Smooth muscle cell (in vitro differentiated cells): ENCODE measurements around the gene AZIN2. TPM values are rescaled to one million over a fixed set of nuclear protein-coding genes. Genes with fewer than 3 reads are reported as not detected.
A peak's percentile ranks its signal among the peaks of the same experiment; 100 is the strongest.

Experiments used
- DNase-seq: peaks from one replicate; lab custom pipeline; 2025; ENCODE audit not compliant: unreplicated experiment; lab: John Stamatoyannopoulos, UW
- H2AFZ ChIP-seq: fragments of 200-600 bp; sonication (generic); 2 replicates; pipeline ENCODE4 v1.6.0; 2016; ENCODE audit warnings: antibody characterized with exemption, low read depth, mild to moderate bottlenecking
- H3F3A ChIP-seq: fragments of 200-600 bp; sonication (generic); 2 replicates; pipeline ENCODE4 v1.6.0; 2017; ENCODE audit warnings: antibody characterized with exemption, low read depth
- H3K27ac ChIP-seq: fragments of 200-600 bp; sonication (generic); 2 replicates; pipeline ENCODE4 v1.5.1; 2016; ENCODE audit warnings: low read depth, mild to moderate bottlenecking
- H3K27me3 ChIP-seq: fragments of 200-600 bp; sonication (generic); 2 replicates; pipeline ENCODE4 v1.6.1; 2016; ENCODE audit warnings: low read depth, mild to moderate bottlenecking
- H3K36me3 ChIP-seq: fragments of 200-600 bp; sonication (generic); 2 replicates; pipeline ENCODE4 v1.5.1; 2016; ENCODE audit warnings: low read depth
- H3K4me1 ChIP-seq: fragments of 200-600 bp; sonication (generic); 2 replicates; pipeline ENCODE4 v1.5.1; 2016; ENCODE audit warnings: low read depth
- H3K4me2 ChIP-seq: fragments of 200-600 bp; sonication (generic); 2 replicates; pipeline ENCODE4 v1.6.0; 2016; ENCODE audit warnings: mild to moderate bottlenecking
- H3K4me3 ChIP-seq: fragments of 200-600 bp; sonication (generic); 2 replicates; pipeline ENCODE4 v1.5.1; 2016; ENCODE audit warnings: mild to moderate bottlenecking
- H3K79me2 ChIP-seq: fragments of 200-600 bp; sonication (generic); 2 replicates; pipeline ENCODE4 v1.6.0; 2016; ENCODE audit warnings: low read depth, mild to moderate bottlenecking
- H3K9ac ChIP-seq: fragments of 200-600 bp; sonication (generic); 2 replicates; pipeline ENCODE4 v1.6.0; 2016; ENCODE audit warnings: low read depth
- H3K9me3 ChIP-seq: fragments of 200-600 bp; sonication (generic); replicated peaks from 2 replicates; pipeline ENCODE4 v1.5.1; 2016; ENCODE audit warnings: low read depth
- H4K20me1 ChIP-seq: fragments of 200-600 bp; sonication (generic); 2 replicates; pipeline ENCODE4 v1.6.0; 2016; ENCODE audit warnings: low read depth
- CTCF ChIP-seq: fragments of 200-600 bp; sonication (generic); IDR thresholded peaks from 2 replicates; pipeline ENCODE4 v1.5.1; 2017; ENCODE audit warnings: borderline replicate concordance, mild to moderate bottlenecking, antibody characterized with exemption; ENCODE audit not compliant: insufficient read depth, poor library complexity, severe bottlenecking
- WGBS: methylation state at CpG from one replicate; pipeline ENCODE4 v1.1.7; 2016; ENCODE audit warnings: low lambda C conversion rate; 5-methylcytosine and 5-hydroxymethylcytosine counted together
- polyA plus RNA-seq: library from polyadenylated mRNA; unstranded; fragments of >200 nt; fragmentation: Nextera tagmentation; extraction: Ambion mirVana; gene quantifications from 2 replicates; pipeline ENCODE4 v1.2.1, GENCODE V29; 2016
- total RNA-seq: library from RNA; depleted of rRNA; stranded (reverse); fragments of >200 nt; gene quantifications from 2 replicates; pipeline ENCODE4 v1.2.3, GENCODE V29; 2014

Gene AZIN2
- total and polyA plus RNA-seq, 2 experiments from 2014 or later, result 7.9 to 33.5 TPM

- Histone ChIP-seq H3K79me2 (no peaks in the 10 kb centered on the region), H2AFZ (no peak overlapping the region), H4K20me1 (no peaks in the 10 kb centered on the region), H3K27me3 (no peaks in the 10 kb centered on the region), H3K4me1 (no peaks in the 10 kb centered on the region), H3K9me3 (no peaks in the 10 kb centered on the region), H3F3A (no peaks in the 10 kb centered on the region), H3K9ac (no peak overlapping the region), H3K36me3 (no peaks in the 10 kb centered on the region), H3K27ac (no peak overlapping the region), H3K4me3 (no peak overlapping the region), H3K4me2 (no peak overlapping the region)
- TF ChIP-seq CTCF, result no peak
- DNase-seq, result no peak
- WGBS, result 85% methylated on average over 3 of the region's 3 CpGs
Measured at GRCh38 chr1:33048426-33048825, 32.5 kb upstream of the AZIN2 start.

- WGBS, result 90% methylated on average over 7 of the region's 7 CpGs
- H3K9ac ChIP-seq, result no peak overlapping the region
- H3K27me3 ChIP-seq, result no peaks in the 10 kb centered on the region
- no peaks in the 10 kb centered on the region for H3K4me1 ChIP-seq
- no peak overlapping the region for H3K27ac ChIP-seq
- H3K79me2 ChIP-seq, result no peaks in the 10 kb centered on the region
- no peak overlapping the region for H2AFZ ChIP-seq
- H3K36me3 ChIP-seq, result no peaks in the 10 kb centered on the region
- H3K9me3 ChIP-seq, result no peaks in the 10 kb centered on the region
- no peaks in the 10 kb centered on the region for H4K20me1 ChIP-seq
- H3K4me3 ChIP-seq, result no peak overlapping the region
- H3F3A ChIP-seq, result no peaks in the 10 kb centered on the region
- TF ChIP-seq CTCF, result no peak
- H3K4me2 ChIP-seq, result no peak overlapping the region
- DNase-seq, result no peak
Measured at GRCh38 chr1:33049371-33049770, 31.6 kb upstream of the AZIN2 start.

GRCh38 chr1:33050221-33051076, 30.5 kb upstream of the AZIN2 start:
- Histone ChIP-seq H4K20me1 (no peaks in the 10 kb centered on the region), H3K9ac (peak overlapping the region; percentile 29), H3K27me3 (no peaks in the 10 kb centered on the region), H3K9me3 (no peaks in the 10 kb centered on the region), H3K79me2 (no peaks in the 10 kb centered on the region), H3F3A (no peaks in the 10 kb centered on the region), H3K27ac (peak overlapping the region; percentile 37), H3K4me3 (no peak overlapping the region), H3K4me2 (peak overlapping the region; percentile 14), H3K36me3 (no peaks in the 10 kb centered on the region), H2AFZ (no peak overlapping the region), H3K4me1 (no peaks in the 10 kb centered on the region)
- TF ChIP-seq CTCF, result no peak
- 92% methylated on average over 17 of the region's 17 CpGs for WGBS
- no peak for DNase-seq
